ENCODE results near the gene CHCHD5. TPM values are rescaled to one million over a fixed set of nuclear protein-coding genes. Genes with fewer than 3 reads are reported as not detected.
A peak's percentile ranks its signal among the peaks of the same experiment; 100 is the strongest.

The CHCHD5 gene
- total RNA-seq, 1 donor from 2014 or later: 31.4 TPM

DNA sequence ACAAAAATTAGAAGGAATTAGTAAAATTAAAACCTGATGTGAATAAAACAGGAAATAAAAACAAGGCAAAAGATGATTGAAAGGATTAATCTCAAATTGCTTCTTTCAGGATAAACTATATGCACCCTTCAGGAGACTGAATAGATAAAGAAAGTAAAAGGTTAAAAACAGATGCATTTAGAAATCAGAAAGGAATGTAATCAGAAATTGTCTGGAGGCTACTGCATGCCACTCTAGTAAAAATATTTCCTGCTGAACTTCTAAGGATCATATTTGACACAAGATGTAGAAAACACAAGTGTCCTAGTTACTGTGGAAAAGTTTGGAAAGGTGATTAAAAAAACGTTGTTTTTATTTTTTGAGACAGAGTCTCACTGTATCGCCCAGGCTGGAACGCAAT is 16.2 kb downstream of the CHCHD5 start:
- Mint-ChIP-seq H3K27me3 (ENCODE audit: unreplicated experiment) (no peaks in the 10 kb centered on the region), H3K9me3 (ENCODE audit: unreplicated experiment) (no peaks in the 10 kb centered on the region), H3K4me3 (ENCODE audit: unreplicated experiment) (peak overlapping the region; percentile 29), H3K27ac (ENCODE audit: unreplicated experiment) (peak overlapping the region; percentile 44), H3K36me3 (ENCODE audit: unreplicated experiment) (no peaks in the 10 kb centered on the region), H3K4me1 (ENCODE audit: unreplicated experiment) (peaks cover 19% of the 10 kb centered on the region)
- no peak for DNase-seq (ENCODE audit: extremely low spot score, unreplicated experiment)
- TF ChIP-seq CTCF (IDR thresholded peaks at IDR 0.05): no peak

DNA sequence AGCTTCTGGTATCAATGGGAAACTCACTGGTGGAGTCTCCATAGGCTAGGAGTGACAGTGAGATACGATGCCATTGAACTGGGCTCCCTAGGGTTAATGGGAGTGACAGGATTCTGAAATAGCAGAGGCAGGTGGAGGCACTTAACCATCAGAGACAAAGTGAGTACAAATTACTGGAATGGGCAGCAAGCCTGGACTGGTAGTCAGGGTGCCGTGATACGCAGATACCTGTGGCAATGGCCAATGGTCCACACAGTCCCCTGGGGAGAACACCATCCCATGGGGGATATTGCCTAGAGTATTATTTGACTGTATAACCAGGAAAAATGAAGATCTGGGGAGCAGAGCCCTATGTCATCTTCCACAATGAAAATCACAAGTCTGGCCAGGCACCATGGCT is 17.3 kb downstream of the CHCHD5 start:
- Mint-ChIP-seq H3K27me3 (ENCODE audit: unreplicated experiment) (no peaks in the 10 kb centered on the region), H3K27ac (ENCODE audit: unreplicated experiment) (no peak overlapping the region), H3K4me3 (ENCODE audit: unreplicated experiment) (no peak overlapping the region), H3K9me3 (ENCODE audit: unreplicated experiment) (no peaks in the 10 kb centered on the region), H3K4me1 (ENCODE audit: unreplicated experiment) (peaks cover 19% of the 10 kb centered on the region), H3K36me3 (ENCODE audit: unreplicated experiment) (no peaks in the 10 kb centered on the region)
- no peak for TF ChIP-seq CTCF (IDR thresholded peaks at IDR 0.05)
- no peak for DNase-seq (ENCODE audit: extremely low spot score, unreplicated experiment)

DNA sequence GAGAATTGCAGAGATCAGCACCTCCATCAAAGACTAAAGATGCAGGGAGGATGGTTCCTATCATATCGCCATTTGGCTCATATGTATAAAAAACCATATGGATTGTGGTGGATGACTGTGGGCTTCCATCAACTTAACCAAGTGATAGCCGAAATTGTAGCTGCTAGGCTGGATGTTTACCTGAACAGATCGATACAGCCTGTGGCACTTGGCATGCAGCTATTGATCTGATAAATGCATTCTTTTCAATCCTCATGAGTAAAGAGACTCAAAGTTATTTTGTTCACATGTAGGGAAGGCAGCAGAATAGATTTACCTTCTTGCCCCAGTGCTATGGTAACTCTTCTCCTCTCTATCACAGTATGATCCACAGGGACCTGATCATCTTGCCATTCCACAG is 18.5 kb downstream of the CHCHD5 start:
- TF ChIP-seq CTCF (IDR thresholded peaks at IDR 0.05): no peak
- Mint-ChIP-seq H3K27ac (ENCODE audit: unreplicated experiment) (no peak overlapping the region), H3K36me3 (ENCODE audit: unreplicated experiment) (no peaks in the 10 kb centered on the region), H3K4me3 (ENCODE audit: unreplicated experiment) (no peak overlapping the region), H3K4me1 (ENCODE audit: unreplicated experiment) (peaks cover 19% of the 10 kb centered on the region), H3K9me3 (ENCODE audit: unreplicated experiment) (no peaks in the 10 kb centered on the region), H3K27me3 (ENCODE audit: unreplicated experiment) (no peaks in the 10 kb centered on the region)
- DNase-seq (ENCODE audit: extremely low spot score, unreplicated experiment): no peak

DNA sequence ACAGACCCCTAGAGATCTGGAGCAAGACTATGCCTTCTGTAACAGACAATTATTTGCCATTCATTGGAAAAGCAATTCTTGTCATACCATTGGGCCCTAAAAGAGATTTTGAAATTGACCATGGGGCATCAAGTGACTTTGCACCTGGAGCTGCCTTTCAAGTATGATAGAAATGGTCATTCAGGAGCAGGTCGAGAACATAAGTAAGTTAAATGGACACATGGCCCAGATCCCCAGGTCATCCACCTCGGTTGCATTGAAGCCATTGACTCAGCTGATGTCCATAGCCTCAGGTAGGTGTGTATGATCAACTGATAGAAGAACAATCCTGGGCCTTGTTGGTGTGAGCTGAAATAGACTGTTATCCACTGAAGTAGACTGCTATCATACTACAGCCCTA is 19.3 kb downstream of the CHCHD5 start:
- peaks cover 19% of the 10 kb centered on the region for H3K4me1 Mint-ChIP-seq (ENCODE audit: unreplicated experiment)
- no peak for TF ChIP-seq CTCF (IDR thresholded peaks at IDR 0.05)
- H3K27ac Mint-ChIP-seq (ENCODE audit: unreplicated experiment): no peak overlapping the region
- H3K36me3 Mint-ChIP-seq (ENCODE audit: unreplicated experiment): no peaks in the 10 kb centered on the region
- H3K4me3 Mint-ChIP-seq (ENCODE audit: unreplicated experiment): no peak overlapping the region
- no peak for DNase-seq (ENCODE audit: extremely low spot score, unreplicated experiment)
- H3K9me3 Mint-ChIP-seq (ENCODE audit: unreplicated experiment): no peaks in the 10 kb centered on the region
- H3K27me3 Mint-ChIP-seq (ENCODE audit: unreplicated experiment): no peaks in the 10 kb centered on the region

- TF ChIP-seq CTCF (IDR thresholded peaks at IDR 0.05): no peak
- no peak for DNase-seq (ENCODE audit: extremely low spot score, unreplicated experiment)
- Mint-ChIP-seq H3K9me3 (ENCODE audit: unreplicated experiment) (peaks cover 4% of the 10 kb centered on the region), H3K27ac (ENCODE audit: unreplicated experiment) (no peak overlapping the region), H3K4me3 (ENCODE audit: unreplicated experiment) (no peak overlapping the region), H3K27me3 (ENCODE audit: unreplicated experiment) (no peaks in the 10 kb centered on the region), H3K36me3 (ENCODE audit: unreplicated experiment) (peaks cover 3% of the 10 kb centered on the region), H3K4me1 (ENCODE audit: unreplicated experiment) (peaks cover 17% of the 10 kb centered on the region)
These were observed 20.5 kb downstream of the CHCHD5 start for GRCh38 chr2:112604952-112605351.
